Hippocampal formation (tissue), 2 donors: Measurements from ENCODE around the gene SANBR.

Source experiments
- DNase-seq, 2 donors: peaks; one replicate each; lab custom pipeline; 2025; lab: John Stamatoyannopoulos, UW

The SANBR gene

DNA sequence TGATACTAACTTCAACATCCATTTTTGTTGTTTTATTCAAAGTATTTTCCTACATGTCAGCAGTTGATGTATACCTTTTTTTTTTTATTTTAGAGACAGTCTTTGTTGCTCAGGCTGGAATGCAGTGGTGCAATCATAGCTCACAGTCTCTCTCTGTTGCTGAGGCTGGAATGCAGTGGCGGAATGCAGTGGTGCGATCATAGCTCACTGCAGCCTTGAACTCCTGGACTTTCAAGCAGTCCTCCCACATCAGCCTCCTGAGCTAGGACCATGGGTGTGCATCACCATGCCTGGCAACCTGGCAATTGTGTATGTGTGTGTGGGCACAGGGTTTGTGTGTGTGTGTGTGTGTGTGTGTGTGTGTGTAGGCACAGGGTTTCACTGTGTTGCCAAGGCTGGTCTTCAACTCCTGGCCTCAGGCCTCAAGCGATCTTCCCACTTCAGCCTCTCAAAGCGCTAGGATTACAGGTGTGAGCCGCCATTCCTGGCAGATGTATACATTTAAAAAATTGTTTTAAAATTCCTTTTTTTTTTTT lies 24.8 kb downstream of the SANBR start:
- DNase-seq = no peak

DNA sequence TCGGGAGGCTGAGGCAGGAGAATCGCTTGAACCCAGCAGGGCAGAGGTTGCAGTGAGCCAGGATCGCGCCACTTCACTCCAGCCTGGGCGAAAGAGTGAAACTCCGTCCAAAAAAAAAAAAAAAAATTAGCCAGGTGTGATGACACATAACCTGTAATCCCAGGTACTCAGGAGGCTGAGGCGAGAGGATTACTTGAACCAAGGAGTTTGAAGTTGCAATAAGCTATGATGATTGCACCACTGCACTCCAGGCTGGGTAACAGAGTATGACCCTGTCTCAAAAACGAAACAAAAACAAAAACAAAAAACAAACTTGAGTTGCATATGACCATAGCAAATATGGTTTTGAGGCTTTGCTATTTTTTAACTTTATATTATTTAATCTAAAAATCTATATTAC lies 25.8 kb downstream of the SANBR start:
- no peak for DNase-seq

DNA sequence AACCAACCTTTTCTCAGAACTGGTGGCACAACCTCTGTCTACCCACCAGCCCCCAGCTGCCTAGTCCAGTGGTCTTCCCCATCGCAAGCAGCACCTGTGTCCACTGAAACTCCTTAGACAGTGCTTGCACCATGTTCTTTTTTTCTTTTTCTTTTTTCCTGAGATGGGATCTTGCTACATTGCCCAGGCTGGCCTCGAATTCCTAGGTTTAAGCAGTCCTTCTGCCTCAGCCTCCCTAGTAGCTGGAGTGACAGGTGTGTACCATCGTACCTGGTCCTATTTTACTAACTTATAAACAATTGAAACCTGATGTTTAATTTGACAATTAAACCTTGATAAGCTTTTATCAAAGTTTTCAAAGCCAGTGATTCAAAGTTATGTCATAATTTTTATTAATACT lies 30.8 kb downstream of the SANBR start:
- DNase-seq = no peak

DNA sequence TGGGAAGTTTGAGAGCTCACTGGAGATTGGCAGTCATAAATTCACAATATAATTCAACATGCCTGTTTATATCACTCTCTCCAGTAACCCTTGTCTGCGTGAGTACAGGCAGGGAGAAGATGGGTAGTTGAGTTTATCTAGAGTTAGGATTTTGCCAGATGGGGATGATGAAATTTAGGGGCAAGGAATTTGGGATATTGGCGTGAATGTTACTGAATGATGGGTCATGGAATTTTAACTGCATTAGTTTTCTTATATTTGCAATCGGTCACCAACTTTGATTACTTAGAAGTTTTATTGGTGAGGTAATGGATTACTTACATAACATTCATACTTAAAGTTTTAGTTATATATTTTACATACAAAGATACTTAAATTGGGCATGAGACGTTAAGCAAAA lies 35.1 kb downstream of the SANBR start:
- no peak for DNase-seq

DNA sequence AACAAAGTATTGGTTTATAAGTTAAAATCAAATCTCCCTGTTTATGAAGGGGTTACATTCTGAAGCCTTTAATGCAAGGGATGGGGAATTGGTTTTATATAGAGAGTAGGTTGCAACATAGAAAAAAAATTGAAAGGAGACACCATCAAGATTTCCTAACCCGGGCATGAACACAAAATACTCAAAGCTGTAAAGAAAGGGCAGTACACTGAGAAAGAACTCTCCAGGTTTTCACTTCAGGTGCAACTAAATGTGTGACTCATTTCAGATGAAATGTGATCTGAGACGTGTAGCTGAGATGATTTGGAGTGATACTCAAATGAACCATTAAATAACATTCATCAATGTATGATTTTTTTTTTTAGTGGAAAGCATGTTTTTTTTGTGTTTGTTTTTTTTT lies 43.6 kb downstream of the SANBR start:
- DNase-seq = no peak

DNA sequence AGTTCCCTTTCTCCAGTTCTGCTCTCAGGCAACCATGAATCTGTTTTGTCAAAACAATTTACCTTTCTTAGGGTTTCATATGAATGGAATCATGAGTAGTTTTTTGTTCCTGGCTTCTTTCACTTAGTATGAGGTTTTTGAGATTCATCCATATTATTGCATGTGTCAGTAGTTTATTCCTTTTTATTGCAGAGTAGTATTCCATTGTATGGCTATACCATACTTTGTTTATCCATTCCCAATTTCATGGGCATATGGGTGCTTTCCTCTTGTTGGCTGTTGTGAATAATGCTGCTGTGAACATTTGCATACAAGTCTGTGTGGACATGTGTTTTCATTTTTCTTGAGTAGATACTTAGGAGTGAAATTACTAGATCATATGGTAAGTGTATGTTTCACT lies 46.0 kb downstream of the SANBR start:
- no peak for DNase-seq

DNA sequence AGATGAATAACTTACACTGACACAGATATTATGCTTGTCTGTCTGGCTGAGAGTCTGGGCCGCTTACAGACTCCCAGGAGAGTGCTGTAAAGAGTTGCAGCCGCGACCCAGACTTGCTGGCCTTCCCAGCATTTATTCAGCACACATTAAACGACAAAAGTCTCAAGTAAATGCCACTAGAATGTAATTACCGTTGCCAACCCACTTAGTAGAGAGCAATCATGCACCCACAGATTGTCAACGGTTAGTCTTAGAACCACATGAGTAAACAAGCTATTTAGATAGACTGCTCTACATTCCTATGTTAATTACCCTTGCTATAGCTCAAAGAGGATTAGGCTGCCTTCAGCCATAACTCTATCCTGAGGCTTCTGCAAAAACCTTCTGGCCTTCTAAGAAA lies 48.5 kb downstream of the SANBR start:
- DNase-seq = no peak
